ENCODE data around the gene RFNG.

Gene RFNG

DNA sequence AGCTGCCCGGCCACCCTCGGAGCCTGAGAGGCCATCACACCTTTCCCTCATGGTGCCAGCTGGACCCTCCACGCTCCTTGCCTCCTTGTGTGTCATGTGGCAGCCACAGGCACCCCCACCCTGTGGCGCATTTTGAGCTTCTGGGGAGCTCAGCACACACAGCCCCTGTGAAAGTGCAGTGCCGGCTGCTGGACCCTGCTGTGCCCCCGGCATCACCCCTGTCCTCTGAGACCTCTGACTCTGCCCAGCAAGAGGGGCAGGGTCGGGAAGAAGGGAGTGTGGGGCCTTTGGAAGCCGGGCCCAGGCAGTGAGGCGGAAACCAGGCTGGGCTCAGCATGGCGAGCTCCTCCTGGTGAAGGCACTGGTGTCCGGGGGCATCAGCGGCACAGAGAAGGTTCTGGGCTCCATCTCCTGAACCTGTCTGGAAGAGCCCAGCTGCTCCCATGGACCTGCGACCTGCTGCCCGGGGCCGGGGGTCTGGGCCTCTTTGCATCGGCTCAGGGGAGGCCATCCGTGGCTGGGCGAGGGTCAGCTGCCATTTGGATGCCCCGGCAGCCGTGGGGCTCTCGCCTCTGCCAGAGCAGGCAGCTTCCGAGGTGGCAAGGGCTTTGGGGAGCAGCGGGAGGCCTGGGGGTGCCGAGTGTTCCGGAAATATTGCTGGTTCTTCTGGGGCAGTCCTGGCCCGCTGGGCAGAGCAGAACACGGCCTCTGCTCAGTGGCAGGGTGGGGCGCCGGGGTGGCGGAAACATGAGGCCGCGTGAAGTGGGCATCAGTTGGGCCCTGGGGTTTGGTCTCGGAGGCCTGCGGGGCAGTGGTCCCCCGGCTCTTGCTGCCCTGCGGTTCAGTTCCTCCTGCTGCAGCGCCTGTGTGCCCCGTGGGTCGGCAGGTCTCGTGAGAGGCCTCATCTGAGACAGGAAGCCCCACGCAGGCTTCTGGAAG is 46.8 kb downstream of the RFNG start:
- Histone ChIP-seq H3K4me3 (replicated peaks; ENCODE audit: insufficient read depth, low read length) (no peak overlapping the region), H3K27ac (replicated peaks) (no peak overlapping the region), H3K27me3 (ENCODE audit: insufficient read depth, poor library complexity, severe bottlenecking) (no peaks in the 10 kb centered on the region)
- TF ChIP-seq, protein P1, sequence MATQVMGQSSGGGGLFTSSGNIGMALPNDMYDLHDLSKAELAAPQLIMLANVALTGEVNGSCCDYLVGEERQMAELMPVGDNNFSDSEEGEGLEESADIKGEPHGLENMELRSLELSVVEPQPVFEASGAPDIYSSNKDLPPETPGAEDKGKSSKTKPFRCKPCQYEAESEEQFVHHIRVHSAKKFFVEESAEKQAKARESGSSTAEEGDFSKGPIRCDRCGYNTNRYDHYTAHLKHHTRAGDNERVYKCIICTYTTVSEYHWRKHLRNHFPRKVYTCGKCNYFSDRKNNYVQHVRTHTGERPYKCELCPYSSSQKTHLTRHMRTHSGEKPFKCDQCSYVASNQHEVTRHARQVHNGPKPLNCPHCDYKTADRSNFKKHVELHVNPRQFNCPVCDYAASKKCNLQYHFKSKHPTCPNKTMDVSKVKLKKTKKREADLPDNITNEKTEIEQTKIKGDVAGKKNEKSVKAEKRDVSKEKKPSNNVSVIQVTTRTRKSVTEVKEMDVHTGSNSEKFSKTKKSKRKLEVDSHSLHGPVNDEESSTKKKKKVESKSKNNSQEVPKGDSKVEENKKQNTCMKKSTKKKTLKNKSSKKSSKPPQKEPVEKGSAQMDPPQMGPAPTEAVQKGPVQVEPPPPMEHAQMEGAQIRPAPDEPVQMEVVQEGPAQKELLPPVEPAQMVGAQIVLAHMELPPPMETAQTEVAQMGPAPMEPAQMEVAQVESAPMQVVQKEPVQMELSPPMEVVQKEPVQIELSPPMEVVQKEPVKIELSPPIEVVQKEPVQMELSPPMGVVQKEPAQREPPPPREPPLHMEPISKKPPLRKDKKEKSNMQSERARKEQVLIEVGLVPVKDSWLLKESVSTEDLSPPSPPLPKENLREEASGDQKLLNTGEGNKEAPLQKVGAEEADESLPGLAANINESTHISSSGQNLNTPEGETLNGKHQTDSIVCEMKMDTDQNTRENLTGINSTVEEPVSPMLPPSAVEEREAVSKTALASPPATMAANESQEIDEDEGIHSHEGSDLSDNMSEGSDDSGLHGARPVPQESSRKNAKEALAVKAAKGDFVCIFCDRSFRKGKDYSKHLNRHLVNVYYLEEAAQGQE (IDR thresholded peaks at IDR 0.05; ENCODE audit: insufficient replicate concordance, low read depth), result no peak
- TF ChIP-seq GABPA (IDR thresholded peaks at IDR 0.05; ENCODE audit: low read depth) (no peak), SPI1 (IDR thresholded peaks at IDR 0.05; ENCODE audit: borderline replicate concordance, low read depth) (no peak), POLR2AphosphoS5 (IDR thresholded peaks at IDR 0.05; ENCODE audit: low read depth) (no peak)
- TF ChIP-seq, protein P2, sequence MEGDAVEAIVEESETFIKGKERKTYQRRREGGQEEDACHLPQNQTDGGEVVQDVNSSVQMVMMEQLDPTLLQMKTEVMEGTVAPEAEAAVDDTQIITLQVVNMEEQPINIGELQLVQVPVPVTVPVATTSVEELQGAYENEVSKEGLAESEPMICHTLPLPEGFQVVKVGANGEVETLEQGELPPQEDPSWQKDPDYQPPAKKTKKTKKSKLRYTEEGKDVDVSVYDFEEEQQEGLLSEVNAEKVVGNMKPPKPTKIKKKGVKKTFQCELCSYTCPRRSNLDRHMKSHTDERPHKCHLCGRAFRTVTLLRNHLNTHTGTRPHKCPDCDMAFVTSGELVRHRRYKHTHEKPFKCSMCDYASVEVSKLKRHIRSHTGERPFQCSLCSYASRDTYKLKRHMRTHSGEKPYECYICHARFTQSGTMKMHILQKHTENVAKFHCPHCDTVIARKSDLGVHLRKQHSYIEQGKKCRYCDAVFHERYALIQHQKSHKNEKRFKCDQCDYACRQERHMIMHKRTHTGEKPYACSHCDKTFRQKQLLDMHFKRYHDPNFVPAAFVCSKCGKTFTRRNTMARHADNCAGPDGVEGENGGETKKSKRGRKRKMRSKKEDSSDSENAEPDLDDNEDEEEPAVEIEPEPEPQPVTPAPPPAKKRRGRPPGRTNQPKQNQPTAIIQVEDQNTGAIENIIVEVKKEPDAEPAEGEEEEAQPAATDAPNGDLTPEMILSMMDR (IDR thresholded peaks at IDR 0.05; ENCODE audit: insufficient read depth, low read length), result no peak
- DNase-seq (ENCODE audit: low read depth in 1 of 2, low spot score in 1 of 2), result no peak

DNA sequence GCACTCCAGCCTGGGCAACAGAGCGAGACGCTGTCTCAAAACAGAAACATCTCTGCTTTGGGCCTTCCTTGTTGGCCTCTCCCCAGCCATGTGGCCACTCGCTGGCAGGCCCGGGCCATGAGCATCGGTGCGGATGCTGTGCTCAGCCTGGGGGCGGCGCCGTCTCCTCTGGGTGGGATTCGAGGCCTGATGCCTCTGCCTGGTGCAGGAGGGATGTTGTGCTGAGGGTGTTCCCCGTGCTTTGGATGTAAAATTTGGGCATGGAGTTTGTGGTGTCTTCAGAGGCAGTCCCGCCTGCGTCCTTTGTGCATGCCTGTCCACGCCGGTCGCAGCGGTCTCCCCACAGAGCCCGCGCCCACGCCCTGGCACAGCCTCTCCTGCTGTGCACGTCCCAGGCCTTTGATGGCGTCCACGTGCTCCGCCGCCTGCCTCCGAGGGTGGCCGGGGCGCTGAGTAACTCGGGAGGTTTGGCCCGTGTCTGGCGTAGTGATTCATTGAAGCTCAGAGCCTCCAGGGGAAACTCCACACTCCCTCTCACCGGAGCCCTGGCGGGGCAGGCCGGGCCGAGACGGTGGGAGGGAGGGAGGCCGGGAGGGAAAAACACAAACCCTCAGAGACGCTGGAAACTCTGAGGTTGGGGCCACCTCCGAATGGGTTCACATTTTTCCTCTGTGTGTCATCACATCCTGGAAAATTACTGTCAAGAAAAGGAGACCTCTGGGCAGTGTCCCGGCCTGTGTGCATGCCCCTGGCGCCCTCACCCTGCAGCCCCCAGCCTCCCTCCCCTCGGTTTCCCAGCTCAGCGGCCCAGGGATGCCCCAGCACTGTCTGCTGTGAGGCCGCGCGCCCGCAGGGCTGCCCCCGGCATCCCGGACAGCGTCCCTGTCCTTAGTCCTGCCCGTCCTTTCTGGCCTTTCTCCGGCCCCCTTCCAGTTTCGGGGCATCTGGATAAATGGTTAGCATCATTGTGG is 47.9 kb downstream of the RFNG start:
- TF ChIP-seq GABPA (IDR thresholded peaks at IDR 0.05; ENCODE audit: low read depth) (no peak), POLR2AphosphoS5 (IDR thresholded peaks at IDR 0.05; ENCODE audit: low read depth) (no peak), SPI1 (IDR thresholded peaks at IDR 0.05; ENCODE audit: borderline replicate concordance, low read depth) (no peak)
- TF ChIP-seq, protein P2 (IDR thresholded peaks at IDR 0.05; ENCODE audit: insufficient read depth, low read length), result no peak
- TF ChIP-seq, protein P1 (IDR thresholded peaks at IDR 0.05; ENCODE audit: insufficient replicate concordance, low read depth), result no peak
- DNase-seq (ENCODE audit: low read depth in 1 of 2, low spot score in 1 of 2), result no peak
- H3K27ac ChIP-seq (replicated peaks), result no peak overlapping the region
- no peaks in the 10 kb centered on the region for H3K27me3 ChIP-seq (ENCODE audit: insufficient read depth, poor library complexity, severe bottlenecking)
- H3K4me3 ChIP-seq (replicated peaks; ENCODE audit: insufficient read depth, low read length), result no peak overlapping the region

- no peak for DNase-seq (ENCODE audit: low read depth in 1 of 2, low spot score in 1 of 2)
- Histone ChIP-seq H3K4me3 (replicated peaks; ENCODE audit: insufficient read depth, low read length) (no peak overlapping the region), H3K27ac (replicated peaks) (no peak overlapping the region), H3K27me3 (ENCODE audit: insufficient read depth, poor library complexity, severe bottlenecking) (no peaks in the 10 kb centered on the region)
- TF ChIP-seq GABPA (IDR thresholded peaks at IDR 0.05; ENCODE audit: low read depth) (no peak), POLR2AphosphoS5 (IDR thresholded peaks at IDR 0.05; ENCODE audit: low read depth) (no peak), SPI1 (IDR thresholded peaks at IDR 0.05; ENCODE audit: borderline replicate concordance, low read depth) (no peak)
- TF ChIP-seq, protein P2 (IDR thresholded peaks at IDR 0.05; ENCODE audit: insufficient read depth, low read length), result no peak
- TF ChIP-seq, protein P1 (IDR thresholded peaks at IDR 0.05; ENCODE audit: insufficient replicate concordance, low read depth), result no peak
Observed at GRCh38 chr17:82001571-82002056, 50.0 kb downstream of the RFNG start.
